H9 (cell line): ENCODE results near the gene USP13. TPM values are rescaled to one million over a fixed set of nuclear protein-coding genes. Genes with fewer than 3 reads are reported as not detected.

Source experiments
- DNase-seq: peaks from one replicate; pipeline ENCODE4 v3.0.0-alpha.2; 2017
- H2AFZ ChIP-seq: one replicate; pipeline ENCODE4 v1.6.1; 2013; ENCODE audit warnings: mild to moderate bottlenecking, low read length, control low read depth, moderate library complexity
- H2AK5ac ChIP-seq: 2 replicates; pipeline ENCODE4 v1.6.1; 2013; ENCODE audit warnings: low read length, control low read depth, mixed read lengths; ENCODE audit not compliant: insufficient read length
- H2BK120ac ChIP-seq: one replicate; pipeline ENCODE4 v1.6.1; 2013; ENCODE audit warnings: low read depth, mild to moderate bottlenecking, low read length, control low read depth, inconsistent platforms; ENCODE audit not compliant: poor library complexity, severe bottlenecking
- H2BK12ac ChIP-seq: 2 replicates; pipeline ENCODE4 v1.6.1; 2013; ENCODE audit warnings: low read length, control low read depth, mixed read lengths, low read depth; ENCODE audit not compliant: insufficient read length
- H2BK15ac ChIP-seq: 2 replicates; pipeline ENCODE4 v1.6.1; 2013; ENCODE audit warnings: low read depth, low read length, control low read depth
- H2BK20ac ChIP-seq: one replicate; pipeline ENCODE4 v1.6.1; 2013; ENCODE audit warnings: low read depth, mild to moderate bottlenecking, low read length, control low read depth, inconsistent platforms; ENCODE audit not compliant: poor library complexity, severe bottlenecking
- H2BK5ac ChIP-seq: 2 replicates; pipeline ENCODE4 v1.6.1; 2013; ENCODE audit warnings: low read length, control low read depth, mixed read lengths; ENCODE audit not compliant: insufficient read length
- H3K14ac ChIP-seq: 2 replicates; pipeline ENCODE4 v1.6.1; 2013; ENCODE audit warnings: low read length, control low read depth; ENCODE audit not compliant: insufficient read depth
- H3K18ac ChIP-seq: 2 replicates; pipeline ENCODE4 v1.6.1; 2013; ENCODE audit warnings: low read depth, mild to moderate bottlenecking, mixed read lengths, low read length, control low read depth; ENCODE audit not compliant: insufficient read length
- H3K23ac ChIP-seq: 2 replicates; pipeline ENCODE4 v1.6.1; 2013; ENCODE audit warnings: low read length, control low read depth, mixed read lengths, low read depth; ENCODE audit not compliant: insufficient read length
- H3K23me2 ChIP-seq: 2 replicates; pipeline ENCODE4 v1.6.1; 2013; ENCODE audit warnings: low read depth, mild to moderate bottlenecking, mixed read lengths, low read length, control low read depth; ENCODE audit not compliant: insufficient read length, poor library complexity, severe bottlenecking
- H3K27ac ChIP-seq: 2 replicates; pipeline ENCODE4 v1.5.1; 2013; ENCODE audit warnings: low read length, control low read depth, mixed read lengths, low read depth; ENCODE audit not compliant: insufficient read length
- H3K27me3 ChIP-seq: 2 replicates; pipeline ENCODE4 v1.6.1; 2013; ENCODE audit warnings: low read length, control low read depth, inconsistent platforms; ENCODE audit not compliant: insufficient read depth
- H3K4ac ChIP-seq: 2 replicates; pipeline ENCODE4 v1.6.1; 2013; ENCODE audit warnings: low read depth, mild to moderate bottlenecking, control low read depth, inconsistent platforms, low read length, moderate library complexity
- H3K4me1 ChIP-seq: 2 replicates; pipeline ENCODE4 v1.6.1; 2013; ENCODE audit warnings: low read length, control low read depth, inconsistent platforms; ENCODE audit not compliant: insufficient read depth
- H3K4me2 ChIP-seq: 2 replicates; pipeline ENCODE4 v1.6.1; 2013; ENCODE audit warnings: low read length, control low read depth, mixed read lengths; ENCODE audit not compliant: insufficient read length, insufficient read depth
- H3K56ac ChIP-seq: 2 replicates; pipeline ENCODE4 v1.6.1; 2013; ENCODE audit warnings: low read depth, mild to moderate bottlenecking, mixed read lengths, low read length, control low read depth; ENCODE audit not compliant: insufficient read length
- H3K79me1 ChIP-seq: 2 replicates; pipeline ENCODE4 v1.6.1; 2013; ENCODE audit warnings: low read depth, mild to moderate bottlenecking, moderate library complexity, low read length, control low read depth, inconsistent platforms; ENCODE audit not compliant: insufficient read depth, poor library complexity, severe bottlenecking
- H3K79me2 ChIP-seq: 2 replicates; pipeline ENCODE4 v1.6.1; 2013; ENCODE audit warnings: low read length, control low read depth, inconsistent platforms; ENCODE audit not compliant: insufficient read depth
- H3K9ac ChIP-seq: 2 replicates; pipeline ENCODE4 v1.6.1; 2013; ENCODE audit warnings: low read length, control low read depth, mixed read lengths; ENCODE audit not compliant: insufficient read length; ENCODE audit errors: extremely low read depth
- H3K9me3 ChIP-seq: one replicate; pipeline ENCODE4 v1.6.1; 2013; ENCODE audit warnings: low read depth, low read length, inconsistent platforms; ENCODE audit not compliant: control insufficient read depth
- H3T11ph ChIP-seq: one replicate; pipeline ENCODE4 v1.6.1; 2013; ENCODE audit warnings: mild to moderate bottlenecking, low read length, control low read depth, inconsistent platforms
- H4K20me1 ChIP-seq: one replicate; pipeline ENCODE4 v1.6.1; 2013; ENCODE audit not compliant: control insufficient read depth, insufficient read length, insufficient read depth
- H4K5ac ChIP-seq: 2 replicates; pipeline ENCODE4 v1.6.1; 2013; ENCODE audit warnings: low read depth, mild to moderate bottlenecking, mixed read lengths, low read length, control low read depth; ENCODE audit not compliant: insufficient read length
- H4K8ac ChIP-seq: replicated peaks from 2 replicates; pipeline ENCODE4 v1.6.1; 2013; ENCODE audit warnings: low read length, control low read depth, mixed read lengths, low read depth; ENCODE audit not compliant: insufficient read length
- H4K91ac ChIP-seq: 2 replicates; pipeline ENCODE4 v1.6.1; 2013; ENCODE audit warnings: low read depth, mild to moderate bottlenecking, moderate library complexity, mixed read lengths, low read length, control low read depth; ENCODE audit not compliant: insufficient read length
- H3K27ac Mint-ChIP-seq, 3 experiments: 2 replicates in 2 of 3; 3 replicates in 1 of 3; pipeline ENCODE4 v1.8.0; 2020 to 2021; ENCODE audit warnings: mixed read lengths in 3 of 3, mild to moderate bottlenecking in 1 of 3, moderate library complexity in 1 of 3
- H3K27me3 Mint-ChIP-seq: 2 replicates; pipeline ENCODE4 v1.8.0; 2021; ENCODE audit warnings: low read depth, mild to moderate bottlenecking, moderate library complexity, mixed read lengths
- H3K36me3 Mint-ChIP-seq, 3 experiments: 2 replicates in 2 of 3; 3 replicates in 1 of 3; pipeline ENCODE4 v1.8.0; 2020 to 2021; ENCODE audit warnings: low read depth in 3 of 3, mixed read lengths in 3 of 3; ENCODE audit not compliant: insufficient read depth in 1 of 3
- H3K4me1 Mint-ChIP-seq, 2 experiments: 2 replicates each; pipeline ENCODE4 v1.8.0; 2020; ENCODE audit warnings: mixed read lengths in 2 of 2
- H3K4me3 Mint-ChIP-seq, 2 experiments: 2 replicates in 1 of 2; 3 replicates in 1 of 2; pipeline ENCODE4 v1.8.0; 2020 to 2021; ENCODE audit warnings: mild to moderate bottlenecking in 2 of 2, mixed read lengths in 2 of 2, moderate library complexity in 1 of 2
- H3K9me3 Mint-ChIP-seq, 2 experiments: 2 replicates in 1 of 2; 3 replicates in 1 of 2; pipeline ENCODE4 v1.8.0; 2020; ENCODE audit warnings: mild to moderate bottlenecking in 2 of 2, mixed read lengths in 2 of 2, moderate library complexity in 1 of 2
- CTCF ChIP-seq: fragments of 200-600 bp; sonication (generic); conservative IDR thresholded peaks from 3 replicates; pipeline ENCODE4 v1.8.0; 2021; ENCODE audit warnings: antibody characterized with exemption, mild to moderate bottlenecking
- WGBS: extraction: QIAGEN DNeasy Blood & Tissue Kit; methylation state at CpG from one replicate; pipeline ENCODE4 v1.1.7; 2013; ENCODE audit warnings: missing lambda C conversion rate, low lambda C conversion rate, mixed read lengths; ENCODE audit not compliant: insufficient read length; ENCODE audit errors: extremely low coverage; 5-methylcytosine and 5-hydroxymethylcytosine counted together
- total RNA-seq: library from RNA; stranded (reverse); gene quantifications from 2 replicates; pipeline ENCODE4 v1.2.1, GENCODE V29; 2021

The USP13 gene
- total RNA-seq, 1 experiment from 2014 or later: 26.7 TPM

- H3K56ac ChIP-seq: no peak overlapping the region
- Mint-ChIP-seq H3K9me3 (no peaks in the 10 kb centered on the region; a peak in 2 of 5 replicates), H3K4me3 (no peak overlapping the region), H3K36me3 (peaks cover 24 to 64% (median 51%) of the 10 kb centered on the region in 3 experiments), H3K27me3 (no peaks in the 10 kb centered on the region), H3K4me1 (no peaks in the 10 kb centered on the region), H3K27ac (0 out of 7 replicates have a peak overlapping the region, but pooled peaks of 1 of the 3 experiments have one; percentile 64)
- H3K14ac ChIP-seq: no peak overlapping the region
- no peaks in the 10 kb centered on the region for H3K9me3 ChIP-seq
- H2BK120ac ChIP-seq: no peak overlapping the region
- H2BK12ac ChIP-seq: no peak overlapping the region
- no peak overlapping the region for H4K91ac ChIP-seq
- no peak overlapping the region for H2AK5ac ChIP-seq
- no peak overlapping the region for H3K18ac ChIP-seq
- H4K20me1 ChIP-seq: no peaks in the 10 kb centered on the region
- DNase-seq: no peak
- H2BK20ac ChIP-seq: no peak overlapping the region
- H3K4me1 ChIP-seq: no peaks in the 10 kb centered on the region
- no peaks in the 10 kb centered on the region for H3K79me1 ChIP-seq
- no peak overlapping the region for H4K5ac ChIP-seq
- H2BK5ac ChIP-seq: no peak overlapping the region
- no peak overlapping the region for H3K23ac ChIP-seq
- no peaks in the 10 kb centered on the region for H3K27me3 ChIP-seq
- WGBS: no CpG with 5 or more reads among the region's 3 CpGs
- H3K4me2 ChIP-seq: no peak overlapping the region
- H2AFZ ChIP-seq: no peak overlapping the region
- no peak overlapping the region for H3K27ac ChIP-seq
- no peak overlapping the region for H3K9ac ChIP-seq
- TF ChIP-seq CTCF: no peak
- H3K79me2 ChIP-seq: no peaks in the 10 kb centered on the region
- H4K8ac ChIP-seq: no peak overlapping the region
- no peak overlapping the region for H3K4ac ChIP-seq
- no peak overlapping the region for H2BK15ac ChIP-seq
- no peaks in the 10 kb centered on the region for H3K23me2 ChIP-seq
- no peak overlapping the region for H3T11ph ChIP-seq
Measured at GRCh38 chr3:179729086-179729485, 76.2 kb downstream of the USP13 start.
